Prostate gland (tissue), 2 donors: ENCODE data around the gene TMC3. TPM values are rescaled to one million over a fixed set of nuclear protein-coding genes. Genes with fewer than 3 reads are reported as not detected.

Experiments
- DNase-seq: peaks from one replicate; pipeline ENCODE4 v3.0.0-alpha.2; 2019; ENCODE audit warnings: low spot score
- H3K27ac ChIP-seq, 2 donors: fragments of 200-600 bp; sonication (generic); 2 replicates each; pipeline ENCODE4 v1.5.1; 2017 to 2019
- H3K27me3 ChIP-seq: fragments of 200-600 bp; sonication (generic); replicated peaks from 2 replicates; pipeline ENCODE4 v1.5.1; 2019; ENCODE audit not compliant: insufficient read depth
- H3K36me3 ChIP-seq, 2 donors: fragments of 200-600 bp; sonication (generic); 1 replicate in 1 of 2; 2 replicates in 1 of 2; pipeline versions ENCODE4 v1.5.1 to v1.8.1; 2017 to 2019
- H3K4me1 ChIP-seq: fragments of 200-600 bp; sonication (generic); replicated peaks from 2 replicates; pipeline ENCODE4 v1.5.1; 2019
- H3K4me3 ChIP-seq, 2 donors: fragments of 200-600 bp; sonication (generic); 2 replicates each; pipeline ENCODE4 v1.5.1; 2017 to 2019
- H3K9me3 ChIP-seq: fragments of 200-600 bp; sonication (generic); 2 replicates; pipeline ENCODE4 v1.5.1; 2017
- POLR2A ChIP-seq: fragments of 450-650 bp; IDR thresholded peaks from one replicate; pipeline ENCODE4 v1.6.1; 2016; ENCODE audit warnings: antibody characterized with exemption, mild to moderate bottlenecking
- POLR2AphosphoS5 ChIP-seq: sonication (generic); formaldehyde crosslinking; IDR thresholded peaks from one replicate; pipeline ENCODE4 v1.6.1; 2017; ENCODE audit warnings: antibody characterized with exemption
- WGBS: methylation state at CpG from one replicate; pipeline ENCODE4 v1.1.5; 2018; 5-methylcytosine and 5-hydroxymethylcytosine counted together
- intact Hi-C: fragments of 100-400 bp; cut with DNase I; formaldehyde crosslinking; loops from one replicate; pipeline ENCODE4 v1.14.2; 2022
- total RNA-seq, 2 donors: library from RNA; depleted of rRNA; stranded (reverse); fragments of >200 nt; gene quantifications; one replicate each; pipeline ENCODE4 v1.1.0, GENCODE V29; 2016
- TF ChIP-seq, protein P1 (sequence below), 4 experiments: fragments of 200-600 bp in 2 of 4; fragments of 450-650 bp in 2 of 4; sonication (generic) in 2 of 4; IDR thresholded peaks; 1 replicate in 3 of 4; 2 replicates in 1 of 4; pipeline ENCODE4 v1.5.1; 2016 to 2019; ENCODE audit warnings: antibody characterized with exemption in 4 of 4, mild to moderate bottlenecking in 2 of 4, moderate library complexity in 2 of 4

Gene TMC3
- total RNA-seq, 2 donors from 2014 or later: 0.14 to 0.23 TPM

DNA sequence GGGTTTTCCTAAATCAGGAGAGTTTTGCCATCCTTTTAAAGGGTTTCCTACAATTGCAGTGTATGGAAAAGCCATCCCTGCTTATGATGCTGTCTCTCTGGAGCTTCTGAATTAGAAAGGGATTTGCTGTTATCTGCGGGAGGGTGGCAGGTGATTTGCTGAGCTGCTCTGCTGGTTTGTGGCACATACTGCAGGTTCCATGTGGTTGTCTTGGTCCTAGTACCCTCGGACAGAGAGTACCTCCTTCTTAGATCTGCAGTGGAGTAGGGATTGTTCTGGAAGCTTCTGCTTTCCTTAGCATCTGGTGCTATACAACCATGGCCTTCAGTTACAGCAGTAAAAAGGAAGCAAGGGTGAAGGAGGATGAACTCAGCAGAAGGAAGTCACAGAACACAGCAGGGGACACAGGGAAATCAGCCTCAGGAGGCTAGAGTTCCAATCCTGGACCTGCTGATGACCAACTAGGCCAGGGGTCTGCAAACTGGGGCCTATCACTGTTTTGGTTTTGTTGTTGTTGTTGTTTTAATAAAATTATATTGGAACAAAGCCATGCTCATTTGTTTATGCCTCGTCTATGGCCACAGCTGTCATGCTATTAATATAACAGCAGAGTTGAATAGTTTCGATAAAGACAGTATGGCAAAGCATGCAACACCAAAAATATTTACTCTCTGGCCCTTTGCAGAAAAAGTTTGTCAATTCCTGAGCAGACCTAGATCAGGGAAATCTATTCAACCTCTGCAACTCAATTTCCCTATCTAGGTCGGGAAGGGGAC, 89.6 kb downstream of the TMC3 start:
- intact Hi-C loops: no loop called here
- no peak overlapping the region for H3K27ac ChIP-seq
- H3K9me3 ChIP-seq: no peaks in the 10 kb centered on the region
- no peak overlapping the region for H3K4me3 ChIP-seq
- DNase-seq: no peak
- peaks cover 6% of the 10 kb centered on the region for H3K4me1 ChIP-seq
- no peaks in the 10 kb centered on the region for H3K27me3 ChIP-seq
- TF ChIP-seq, protein P1, sequence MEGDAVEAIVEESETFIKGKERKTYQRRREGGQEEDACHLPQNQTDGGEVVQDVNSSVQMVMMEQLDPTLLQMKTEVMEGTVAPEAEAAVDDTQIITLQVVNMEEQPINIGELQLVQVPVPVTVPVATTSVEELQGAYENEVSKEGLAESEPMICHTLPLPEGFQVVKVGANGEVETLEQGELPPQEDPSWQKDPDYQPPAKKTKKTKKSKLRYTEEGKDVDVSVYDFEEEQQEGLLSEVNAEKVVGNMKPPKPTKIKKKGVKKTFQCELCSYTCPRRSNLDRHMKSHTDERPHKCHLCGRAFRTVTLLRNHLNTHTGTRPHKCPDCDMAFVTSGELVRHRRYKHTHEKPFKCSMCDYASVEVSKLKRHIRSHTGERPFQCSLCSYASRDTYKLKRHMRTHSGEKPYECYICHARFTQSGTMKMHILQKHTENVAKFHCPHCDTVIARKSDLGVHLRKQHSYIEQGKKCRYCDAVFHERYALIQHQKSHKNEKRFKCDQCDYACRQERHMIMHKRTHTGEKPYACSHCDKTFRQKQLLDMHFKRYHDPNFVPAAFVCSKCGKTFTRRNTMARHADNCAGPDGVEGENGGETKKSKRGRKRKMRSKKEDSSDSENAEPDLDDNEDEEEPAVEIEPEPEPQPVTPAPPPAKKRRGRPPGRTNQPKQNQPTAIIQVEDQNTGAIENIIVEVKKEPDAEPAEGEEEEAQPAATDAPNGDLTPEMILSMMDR (IDR thresholded peaks at IDR 0.05): no peak
- TF ChIP-seq POLR2AphosphoS5: no peak
- H3K36me3 ChIP-seq: no peaks in the 10 kb centered on the region
- whole genome bisulfite sequencing: 91% methylated on average over 5 of the region's 5 CpGs

DNA sequence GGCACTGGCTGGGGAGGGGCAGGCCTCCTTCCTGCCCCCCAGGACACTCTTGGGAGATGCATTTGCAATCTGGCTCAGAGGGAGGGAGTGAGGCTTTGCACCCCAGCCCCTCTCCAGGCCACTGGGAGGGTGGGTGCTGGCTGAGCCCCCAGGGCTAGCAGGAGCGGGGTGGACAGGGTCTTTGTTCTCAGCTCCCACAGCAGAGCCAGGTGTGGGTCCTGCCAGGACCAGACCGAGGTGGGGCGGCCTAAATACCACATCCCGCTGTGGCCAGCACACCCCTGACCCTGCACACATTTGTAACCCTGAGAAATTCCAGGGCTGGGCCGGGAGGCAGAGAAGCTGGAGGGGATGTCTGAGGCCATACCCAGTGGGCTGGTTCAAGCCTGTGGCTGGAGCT, 91.1 kb downstream of the TMC3 start:
- TF ChIP-seq, protein P1 (IDR thresholded peaks at IDR 0.05): no peak
- TF ChIP-seq POLR2A (no peak), POLR2AphosphoS5 (no peak)
- Histone ChIP-seq H3K4me3 (no peak overlapping the region), H3K27me3 (no peaks in the 10 kb centered on the region), H3K27ac (no peak overlapping the region), H3K4me1 (peaks cover 6% of the 10 kb centered on the region), H3K36me3 (no peaks in the 10 kb centered on the region), H3K9me3 (no peaks in the 10 kb centered on the region)
- DNase-seq: no peak
- WGBS: 98% methylated on average over 5 of the region's 5 CpGs
- intact Hi-C loops: no loop called here

DNA sequence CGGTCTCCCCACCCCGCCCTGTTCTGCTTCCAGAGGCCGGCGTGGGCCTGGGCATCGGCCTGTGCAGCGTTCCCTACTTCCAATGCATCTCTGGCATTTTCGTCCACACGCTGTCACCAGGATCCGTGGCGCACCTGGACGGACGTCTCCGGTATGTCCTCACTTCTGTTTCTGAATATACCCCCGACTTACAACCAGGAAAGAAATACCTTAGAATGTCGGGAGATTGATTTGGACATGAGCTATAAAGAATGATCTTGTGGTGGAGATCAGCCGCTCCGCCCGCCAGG, 91.5 kb downstream of the TMC3 start:
- no peak for DNase-seq
- WGBS: 95% methylated on average over 18 of the region's 18 CpGs

DNA sequence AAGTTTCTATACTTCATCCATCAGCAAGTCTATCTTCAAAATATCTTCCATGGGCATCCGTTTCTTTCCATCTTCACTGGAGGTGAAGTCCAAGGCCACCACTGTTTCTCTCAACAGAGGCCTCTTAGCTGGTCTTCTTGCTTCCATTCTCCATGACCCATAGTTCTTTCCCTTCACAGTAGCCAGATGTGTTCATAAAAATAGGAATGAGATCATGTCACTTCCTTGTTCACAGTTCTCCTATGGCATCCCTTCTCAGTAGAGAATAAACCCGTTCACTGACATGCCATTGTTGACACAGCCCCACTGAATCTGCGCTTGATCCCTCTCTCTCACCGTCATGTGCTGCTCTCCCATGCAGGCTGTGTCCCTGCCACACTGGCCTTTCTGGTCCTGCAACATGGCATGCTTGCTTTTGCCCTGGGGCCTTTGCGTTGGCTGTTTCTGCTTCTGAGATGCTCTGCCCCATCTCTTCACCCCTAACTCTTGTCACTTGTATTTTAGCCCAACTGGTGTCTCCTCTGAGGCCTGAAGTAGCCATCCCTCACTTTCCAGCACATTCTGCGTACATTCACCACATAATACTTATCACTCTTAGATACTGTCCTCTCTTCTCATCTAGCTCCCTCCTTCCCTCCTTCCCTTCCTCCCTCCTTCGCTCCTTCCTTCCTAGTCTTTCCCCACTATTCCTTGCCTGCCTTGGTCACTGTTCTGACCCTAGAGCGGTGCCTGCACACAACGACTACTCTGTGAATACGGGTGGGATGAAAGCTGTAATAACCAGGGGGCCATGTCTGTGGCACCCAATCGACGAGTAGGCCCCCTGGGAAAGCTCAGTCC, 92.0 kb downstream of the TMC3 start:
- Histone ChIP-seq H3K36me3 (no peaks in the 10 kb centered on the region), H3K9me3 (no peaks in the 10 kb centered on the region), H3K4me1 (peaks cover 6% of the 10 kb centered on the region), H3K4me3 (no peak overlapping the region), H3K27me3 (no peaks in the 10 kb centered on the region), H3K27ac (no peak overlapping the region)
- TF ChIP-seq POLR2A: no peak
- TF ChIP-seq, protein P1 (IDR thresholded peaks at IDR 0.05): no peak
- no peak for TF ChIP-seq POLR2AphosphoS5
- intact Hi-C loops: no loop called here
- DNase-seq: no peak
- 74% methylated on average over 12 of the region's 12 CpGs for WGBS

More for the DNA sequence above, 91.5 kb downstream of the TMC3 start:
- Histone ChIP-seq H3K9me3 (no peaks in the 10 kb centered on the region), H3K27ac (no peak overlapping the region), H3K4me3 (no peak overlapping the region), H3K36me3 (no peaks in the 10 kb centered on the region), H3K27me3 (no peaks in the 10 kb centered on the region), H3K4me1 (peaks cover 6% of the 10 kb centered on the region)
- intact Hi-C loops: no loop called here
- TF ChIP-seq POLR2AphosphoS5: no peak
- no peak for TF ChIP-seq POLR2A
- TF ChIP-seq, protein P1 (IDR thresholded peaks at IDR 0.05): no peak

DNA sequence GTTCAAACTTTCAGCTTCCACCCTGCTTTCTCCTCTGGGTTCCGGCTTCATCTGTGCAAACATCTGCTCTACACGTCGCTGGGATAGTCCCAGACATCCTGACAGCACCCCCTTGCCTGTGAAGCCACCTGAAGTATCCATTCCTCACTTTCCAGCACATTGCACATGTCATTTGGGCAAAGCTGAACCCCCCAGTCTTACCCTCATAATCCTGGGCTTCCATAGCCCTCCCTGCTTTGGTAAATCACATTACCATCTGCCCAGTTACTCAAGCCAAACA, 92.6 kb downstream of the TMC3 start:
- DNase-seq: no peak
- Histone ChIP-seq H3K4me1 (peaks cover 6% of the 10 kb centered on the region), H3K36me3 (no peaks in the 10 kb centered on the region), H3K9me3 (no peaks in the 10 kb centered on the region), H3K4me3 (no peak overlapping the region), H3K27ac (no peak overlapping the region), H3K27me3 (no peaks in the 10 kb centered on the region)
- no peak for TF ChIP-seq POLR2AphosphoS5
- WGBS: 95% methylated on average over 3 of the region's 3 CpGs
- intact Hi-C loops: no loop called here

Other genes with a start within 250 kb of the TMC3 start
- gene CFAP161, start 239.9 kb downstream of the TMC3 start, total RNA-seq: 1 to 10 TPM in 1 of 2 donors, not detected in 1; 2.9 TPM
- gene IL16, start 177.3 kb downstream of the TMC3 start, total RNA-seq: 1 to 10 TPM; 2.7 to 9.9 TPM
- 10 to 100 TPM; 19.6 to 23.2 TPM for gene STARD5, start 50.1 kb downstream of the TMC3 start, total RNA-seq